Measurements from ENCODE around the gene METAP1D.

- TF ChIP-seq CTCF (IDR thresholded peaks at IDR 0.05) (no peak), POLR2A (IDR thresholded peaks at IDR 0.05) (no peak), POLR2AphosphoS5 (IDR thresholded peaks at IDR 0.05) (no peak)
Observed at GRCh38 chr2:171972329-171972982, 27.3 kb upstream of the METAP1D start.

Data from prostate gland (tissue), 2 donors.